H9 (cell line): ENCODE data around the gene ASCC2. TPM values are rescaled to one million over a fixed set of nuclear protein-coding genes. Genes with fewer than 3 reads are reported as not detected.

ENCODE experiments used
- DNase-seq: peaks from one replicate; pipeline ENCODE4 v3.0.0-alpha.2; 2017
- H2AFZ ChIP-seq: one replicate; pipeline ENCODE4 v1.6.1; 2013; ENCODE audit warnings: mild to moderate bottlenecking, low read length, control low read depth, moderate library complexity
- H2AK5ac ChIP-seq: 2 replicates; pipeline ENCODE4 v1.6.1; 2013; ENCODE audit warnings: low read length, control low read depth, mixed read lengths; ENCODE audit not compliant: insufficient read length
- H2BK120ac ChIP-seq: one replicate; pipeline ENCODE4 v1.6.1; 2013; ENCODE audit warnings: low read depth, mild to moderate bottlenecking, low read length, control low read depth, inconsistent platforms; ENCODE audit not compliant: poor library complexity, severe bottlenecking
- H2BK12ac ChIP-seq: 2 replicates; pipeline ENCODE4 v1.6.1; 2013; ENCODE audit warnings: low read length, control low read depth, mixed read lengths, low read depth; ENCODE audit not compliant: insufficient read length
- H2BK15ac ChIP-seq: 2 replicates; pipeline ENCODE4 v1.6.1; 2013; ENCODE audit warnings: low read depth, low read length, control low read depth
- H2BK20ac ChIP-seq: one replicate; pipeline ENCODE4 v1.6.1; 2013; ENCODE audit warnings: low read depth, mild to moderate bottlenecking, low read length, control low read depth, inconsistent platforms; ENCODE audit not compliant: poor library complexity, severe bottlenecking
- H2BK5ac ChIP-seq: 2 replicates; pipeline ENCODE4 v1.6.1; 2013; ENCODE audit warnings: low read length, control low read depth, mixed read lengths; ENCODE audit not compliant: insufficient read length
- H3K14ac ChIP-seq: 2 replicates; pipeline ENCODE4 v1.6.1; 2013; ENCODE audit warnings: low read length, control low read depth; ENCODE audit not compliant: insufficient read depth
- H3K18ac ChIP-seq: 2 replicates; pipeline ENCODE4 v1.6.1; 2013; ENCODE audit warnings: low read depth, mild to moderate bottlenecking, mixed read lengths, low read length, control low read depth; ENCODE audit not compliant: insufficient read length
- H3K23ac ChIP-seq: 2 replicates; pipeline ENCODE4 v1.6.1; 2013; ENCODE audit warnings: low read length, control low read depth, mixed read lengths, low read depth; ENCODE audit not compliant: insufficient read length
- H3K23me2 ChIP-seq: 2 replicates; pipeline ENCODE4 v1.6.1; 2013; ENCODE audit warnings: low read depth, mild to moderate bottlenecking, mixed read lengths, low read length, control low read depth; ENCODE audit not compliant: insufficient read length, poor library complexity, severe bottlenecking
- H3K27ac ChIP-seq: 2 replicates; pipeline ENCODE4 v1.5.1; 2013; ENCODE audit warnings: low read length, control low read depth, mixed read lengths, low read depth; ENCODE audit not compliant: insufficient read length
- H3K27me3 ChIP-seq: 2 replicates; pipeline ENCODE4 v1.6.1; 2013; ENCODE audit warnings: low read length, control low read depth, inconsistent platforms; ENCODE audit not compliant: insufficient read depth
- H3K4ac ChIP-seq: 2 replicates; pipeline ENCODE4 v1.6.1; 2013; ENCODE audit warnings: low read depth, mild to moderate bottlenecking, control low read depth, inconsistent platforms, low read length, moderate library complexity
- H3K4me1 ChIP-seq: 2 replicates; pipeline ENCODE4 v1.6.1; 2013; ENCODE audit warnings: low read length, control low read depth, inconsistent platforms; ENCODE audit not compliant: insufficient read depth
- H3K4me2 ChIP-seq: 2 replicates; pipeline ENCODE4 v1.6.1; 2013; ENCODE audit warnings: low read length, control low read depth, mixed read lengths; ENCODE audit not compliant: insufficient read length, insufficient read depth
- H3K56ac ChIP-seq: 2 replicates; pipeline ENCODE4 v1.6.1; 2013; ENCODE audit warnings: low read depth, mild to moderate bottlenecking, mixed read lengths, low read length, control low read depth; ENCODE audit not compliant: insufficient read length
- H3K79me1 ChIP-seq: 2 replicates; pipeline ENCODE4 v1.6.1; 2013; ENCODE audit warnings: low read depth, mild to moderate bottlenecking, moderate library complexity, low read length, control low read depth, inconsistent platforms; ENCODE audit not compliant: insufficient read depth, poor library complexity, severe bottlenecking
- H3K79me2 ChIP-seq: 2 replicates; pipeline ENCODE4 v1.6.1; 2013; ENCODE audit warnings: low read length, control low read depth, inconsistent platforms; ENCODE audit not compliant: insufficient read depth
- H3K9ac ChIP-seq: 2 replicates; pipeline ENCODE4 v1.6.1; 2013; ENCODE audit warnings: low read length, control low read depth, mixed read lengths; ENCODE audit not compliant: insufficient read length; ENCODE audit errors: extremely low read depth
- H3K9me3 ChIP-seq: one replicate; pipeline ENCODE4 v1.6.1; 2013; ENCODE audit warnings: low read depth, low read length, inconsistent platforms; ENCODE audit not compliant: control insufficient read depth
- H3T11ph ChIP-seq: one replicate; pipeline ENCODE4 v1.6.1; 2013; ENCODE audit warnings: mild to moderate bottlenecking, low read length, control low read depth, inconsistent platforms
- H4K20me1 ChIP-seq: one replicate; pipeline ENCODE4 v1.6.1; 2013; ENCODE audit not compliant: control insufficient read depth, insufficient read length, insufficient read depth
- H4K5ac ChIP-seq: 2 replicates; pipeline ENCODE4 v1.6.1; 2013; ENCODE audit warnings: low read depth, mild to moderate bottlenecking, mixed read lengths, low read length, control low read depth; ENCODE audit not compliant: insufficient read length
- H4K8ac ChIP-seq: replicated peaks from 2 replicates; pipeline ENCODE4 v1.6.1; 2013; ENCODE audit warnings: low read length, control low read depth, mixed read lengths, low read depth; ENCODE audit not compliant: insufficient read length
- H4K91ac ChIP-seq: 2 replicates; pipeline ENCODE4 v1.6.1; 2013; ENCODE audit warnings: low read depth, mild to moderate bottlenecking, moderate library complexity, mixed read lengths, low read length, control low read depth; ENCODE audit not compliant: insufficient read length
- H3K27ac Mint-ChIP-seq, 3 experiments: 2 replicates in 2 of 3; 3 replicates in 1 of 3; pipeline ENCODE4 v1.8.0; 2020 to 2021; ENCODE audit warnings: mixed read lengths in 3 of 3, mild to moderate bottlenecking in 1 of 3, moderate library complexity in 1 of 3
- H3K27me3 Mint-ChIP-seq: 2 replicates; pipeline ENCODE4 v1.8.0; 2021; ENCODE audit warnings: low read depth, mild to moderate bottlenecking, moderate library complexity, mixed read lengths
- H3K36me3 Mint-ChIP-seq, 3 experiments: 2 replicates in 2 of 3; 3 replicates in 1 of 3; pipeline ENCODE4 v1.8.0; 2020 to 2021; ENCODE audit warnings: low read depth in 3 of 3, mixed read lengths in 3 of 3; ENCODE audit not compliant: insufficient read depth in 1 of 3
- H3K4me1 Mint-ChIP-seq, 2 experiments: 2 replicates each; pipeline ENCODE4 v1.8.0; 2020; ENCODE audit warnings: mixed read lengths in 2 of 2
- H3K4me3 Mint-ChIP-seq, 2 experiments: 2 replicates in 1 of 2; 3 replicates in 1 of 2; pipeline ENCODE4 v1.8.0; 2020 to 2021; ENCODE audit warnings: mild to moderate bottlenecking in 2 of 2, mixed read lengths in 2 of 2, moderate library complexity in 1 of 2
- H3K9me3 Mint-ChIP-seq, 2 experiments: 2 replicates in 1 of 2; 3 replicates in 1 of 2; pipeline ENCODE4 v1.8.0; 2020; ENCODE audit warnings: mild to moderate bottlenecking in 2 of 2, mixed read lengths in 2 of 2, moderate library complexity in 1 of 2
- CTCF ChIP-seq: fragments of 200-600 bp; sonication (generic); conservative IDR thresholded peaks from 3 replicates; pipeline ENCODE4 v1.8.0; 2021; ENCODE audit warnings: antibody characterized with exemption, mild to moderate bottlenecking
- WGBS: extraction: QIAGEN DNeasy Blood & Tissue Kit; methylation state at CpG from one replicate; pipeline ENCODE4 v1.1.7; 2013; ENCODE audit warnings: missing lambda C conversion rate, low lambda C conversion rate, mixed read lengths; ENCODE audit not compliant: insufficient read length; ENCODE audit errors: extremely low coverage; 5-methylcytosine and 5-hydroxymethylcytosine counted together
- total RNA-seq: library from RNA; stranded (reverse); gene quantifications from 2 replicates; pipeline ENCODE4 v1.2.1, GENCODE V29; 2021

Gene ASCC2
- total RNA-seq, 1 experiment from 2014 or later = 48.2 TPM

DNA sequence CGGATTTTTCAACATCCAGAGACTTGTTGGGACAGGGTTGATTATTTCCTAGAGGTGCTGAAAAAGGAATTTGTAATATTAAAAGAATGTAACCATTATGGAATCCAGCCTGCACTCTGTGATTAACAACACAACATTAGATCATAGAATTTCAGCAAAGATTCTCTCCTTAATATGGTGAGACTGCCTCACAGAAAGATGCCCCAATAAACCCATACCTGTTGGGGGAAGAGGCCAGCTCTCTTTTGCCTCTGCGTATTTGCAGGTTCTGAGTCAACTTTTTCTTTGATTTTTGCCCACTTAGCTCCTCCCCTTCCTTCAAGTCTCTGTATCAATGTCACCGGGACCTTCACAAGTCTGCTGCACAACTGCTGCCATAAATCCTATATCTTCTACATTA lies 32.5 kb upstream of the ASCC2 start:
- no CpG with 5 or more reads among the region's 3 CpGs for WGBS
- DNase-seq = no peak

More for the DNA sequence above, 32.5 kb upstream of the ASCC2 start:
- H3K36me3 Mint-ChIP-seq = no peaks in the 10 kb centered on the region
- H3K23me2 ChIP-seq = no peaks in the 10 kb centered on the region
- no peak overlapping the region for H3K9ac ChIP-seq
- H2BK15ac ChIP-seq = no peak overlapping the region
- no peak overlapping the region for H3K4me2 ChIP-seq
- H3K4me3 Mint-ChIP-seq = no peak overlapping the region
- no peak overlapping the region for H3K27ac ChIP-seq
- no peaks in the 10 kb centered on the region for H3K9me3 Mint-ChIP-seq
- H4K5ac ChIP-seq = no peak overlapping the region
- no peaks in the 10 kb centered on the region for H3K4me1 ChIP-seq
- no peak overlapping the region for H2BK12ac ChIP-seq
- H3K4me1 Mint-ChIP-seq = peaks cover 16 to 26% of the 10 kb centered on the region in 2 experiments
- no peak overlapping the region for H2BK5ac ChIP-seq
- no peak overlapping the region for H2AK5ac ChIP-seq
- peaks cover 3% of the 10 kb centered on the region; the same call in 1 of the 2 replicates for H3K27me3 Mint-ChIP-seq
- no peaks in the 10 kb centered on the region for H4K20me1 ChIP-seq
- no peaks in the 10 kb centered on the region for H3K27me3 ChIP-seq
- H3K79me2 ChIP-seq = no peaks in the 10 kb centered on the region
- no peak overlapping the region for H4K91ac ChIP-seq
- no peak overlapping the region for H3K56ac ChIP-seq
- no peaks in the 10 kb centered on the region for H3K9me3 ChIP-seq
- no peak for TF ChIP-seq CTCF
- no peak overlapping the region for H3K14ac ChIP-seq
- no peak overlapping the region for H3K18ac ChIP-seq
- no peak overlapping the region for H3K4ac ChIP-seq
- H4K8ac ChIP-seq = no peak overlapping the region
- no peaks in the 10 kb centered on the region for H3K79me1 ChIP-seq
- H2BK20ac ChIP-seq = no peak overlapping the region
- no peak overlapping the region for H3K23ac ChIP-seq
- no peak overlapping the region for H2AFZ ChIP-seq
- H2BK120ac ChIP-seq = no peak overlapping the region
- H3T11ph ChIP-seq = no peak overlapping the region
- H3K27ac Mint-ChIP-seq = no peak overlapping the region
